MM.1S (cell line): ENCODE data around the gene KRT76.

Experiments
- DNase-seq: peaks from one replicate; pipeline ENCODE4 v3.0.0-alpha.2; 2015
- H2AFZ ChIP-seq: fragments of 300-600 bp; sonication (generic); 2 replicates; pipeline ENCODE4 v1.6.0; 2016; ENCODE audit warnings: antibody characterized with exemption, low read length
- H3F3A ChIP-seq: fragments of 300-600 bp; sonication (generic); 2 replicates; pipeline ENCODE4 v1.6.1; 2016; ENCODE audit warnings: mild to moderate bottlenecking, antibody characterized with exemption, low read length, moderate library complexity, mixed read lengths; ENCODE audit not compliant: insufficient read depth
- H3K27ac ChIP-seq: fragments of 300-600 bp; sonication (generic); 2 replicates; pipeline ENCODE4 v1.5.1; 2016; ENCODE audit warnings: mild to moderate bottlenecking, low read length
- H3K27me3 ChIP-seq: fragments of 300-600 bp; sonication (generic); replicated peaks from 2 replicates; pipeline ENCODE4 v1.6.0; 2016; ENCODE audit warnings: low read length; ENCODE audit not compliant: insufficient read depth
- H3K36me3 ChIP-seq: fragments of 300-600 bp; sonication (generic); replicated peaks from 2 replicates; pipeline ENCODE4 v1.6.1; 2016; ENCODE audit warnings: mild to moderate bottlenecking, low read length, mixed read lengths; ENCODE audit not compliant: insufficient read depth
- H3K4me1 ChIP-seq: fragments of 300-600 bp; sonication (generic); 2 replicates; pipeline ENCODE4 v1.6.1; 2016; ENCODE audit warnings: low read length, mixed read lengths
- H3K4me2 ChIP-seq: fragments of 300-600 bp; sonication (generic); 2 replicates; pipeline ENCODE4 v1.6.0; 2016; ENCODE audit warnings: low read depth, low read length
- H3K4me3 ChIP-seq: fragments of 300-600 bp; sonication (generic); 2 replicates; pipeline ENCODE4 v1.5.1; 2016; ENCODE audit warnings: low read length, mixed read lengths
- H3K79me2 ChIP-seq: fragments of 300-600 bp; sonication (generic); 2 replicates; pipeline ENCODE4 v1.6.1; 2016; ENCODE audit warnings: mixed run types, low read length, mixed read lengths
- H3K9ac ChIP-seq: fragments of 300-600 bp; sonication (generic); 2 replicates; pipeline ENCODE4 v1.6.1; 2016; ENCODE audit warnings: low read length, mixed read lengths
- H3K9me2 ChIP-seq: fragments of 300-600 bp; sonication (generic); replicated peaks from 2 replicates; pipeline ENCODE4 v1.6.1; 2016; ENCODE audit warnings: mild to moderate bottlenecking, low read length, mixed read lengths; ENCODE audit not compliant: insufficient read depth
- H3K9me3 ChIP-seq: fragments of 300-600 bp; sonication (generic); replicated peaks from 2 replicates; pipeline ENCODE4 v1.6.1; 2016; ENCODE audit warnings: mild to moderate bottlenecking, low read length, mixed read lengths; ENCODE audit not compliant: insufficient read depth
- H4K20me1 ChIP-seq: fragments of 300-600 bp; sonication (generic); 2 replicates; pipeline ENCODE4 v1.6.1; 2016; ENCODE audit warnings: mild to moderate bottlenecking, low read length, moderate library complexity, mixed read lengths; ENCODE audit not compliant: insufficient read depth
- EZH2 ChIP-seq: fragments of 300-600 bp; sonication (generic); optimal IDR thresholded peaks from 2 replicates; pipeline ENCODE3; 2017; ENCODE audit warnings: low read depth, mild to moderate bottlenecking, antibody characterized with exemption, low read length, mixed read lengths
- EZH2phosphoT487 ChIP-seq: fragments of 300-600 bp; sonication (generic); IDR thresholded peaks from 2 replicates; pipeline ENCODE4 v1.6.1; 2018; ENCODE audit warnings: antibody characterized with exemption, low read length
- TF ChIP-seq, protein P1 (sequence below): fragments of 300-600 bp; sonication (generic); IDR thresholded peaks from 2 replicates; pipeline ENCODE4 v1.5.1; 2016; ENCODE audit warnings: antibody characterized with exemption, low read length, mixed read lengths

The KRT76 gene

GRCh38 chr12:52741375-52742195 is 35.6 kb downstream of the KRT76 start:
- Histone ChIP-seq H2AFZ (no peak overlapping the region), H4K20me1 (no peaks in the 10 kb centered on the region), H3K4me1 (no peaks in the 10 kb centered on the region), H3K27me3 (peaks cover 16% of the 10 kb centered on the region; the same call in 1 of the 2 replicates), H3K36me3 (no peaks in the 10 kb centered on the region), H3K9me2 (no peaks in the 10 kb centered on the region), H3K4me3 (no peak overlapping the region), H3K79me2 (no peaks in the 10 kb centered on the region), H3K9me3 (no peaks in the 10 kb centered on the region), H3F3A (no peaks in the 10 kb centered on the region), H3K9ac (no peak overlapping the region), H3K4me2 (no peak overlapping the region), H3K27ac (no peak overlapping the region)
- TF ChIP-seq EZH2 (no peak), EZH2phosphoT487 (no peak)
- TF ChIP-seq, protein P1, sequence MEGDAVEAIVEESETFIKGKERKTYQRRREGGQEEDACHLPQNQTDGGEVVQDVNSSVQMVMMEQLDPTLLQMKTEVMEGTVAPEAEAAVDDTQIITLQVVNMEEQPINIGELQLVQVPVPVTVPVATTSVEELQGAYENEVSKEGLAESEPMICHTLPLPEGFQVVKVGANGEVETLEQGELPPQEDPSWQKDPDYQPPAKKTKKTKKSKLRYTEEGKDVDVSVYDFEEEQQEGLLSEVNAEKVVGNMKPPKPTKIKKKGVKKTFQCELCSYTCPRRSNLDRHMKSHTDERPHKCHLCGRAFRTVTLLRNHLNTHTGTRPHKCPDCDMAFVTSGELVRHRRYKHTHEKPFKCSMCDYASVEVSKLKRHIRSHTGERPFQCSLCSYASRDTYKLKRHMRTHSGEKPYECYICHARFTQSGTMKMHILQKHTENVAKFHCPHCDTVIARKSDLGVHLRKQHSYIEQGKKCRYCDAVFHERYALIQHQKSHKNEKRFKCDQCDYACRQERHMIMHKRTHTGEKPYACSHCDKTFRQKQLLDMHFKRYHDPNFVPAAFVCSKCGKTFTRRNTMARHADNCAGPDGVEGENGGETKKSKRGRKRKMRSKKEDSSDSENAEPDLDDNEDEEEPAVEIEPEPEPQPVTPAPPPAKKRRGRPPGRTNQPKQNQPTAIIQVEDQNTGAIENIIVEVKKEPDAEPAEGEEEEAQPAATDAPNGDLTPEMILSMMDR: no peak
- DNase-seq: peak; percentile 74

- DNase-seq: no peak
- H3K9me3 ChIP-seq: no peaks in the 10 kb centered on the region
- TF ChIP-seq EZH2phosphoT487: no peak
- TF ChIP-seq EZH2: no peak
- TF ChIP-seq, protein P1: no peak
- H3K79me2 ChIP-seq: no peaks in the 10 kb centered on the region
- H3K27me3 ChIP-seq: peaks cover 6% of the 10 kb centered on the region; the same call in 1 of the 2 replicates
- no peak overlapping the region for H3K4me3 ChIP-seq
- H3K36me3 ChIP-seq: no peaks in the 10 kb centered on the region
- H3K4me2 ChIP-seq: no peak overlapping the region
- H2AFZ ChIP-seq: no peak overlapping the region
- H3K4me1 ChIP-seq: no peaks in the 10 kb centered on the region
- no peaks in the 10 kb centered on the region for H3K9me2 ChIP-seq
- no peak overlapping the region for H3K9ac ChIP-seq
- no peaks in the 10 kb centered on the region for H4K20me1 ChIP-seq
- H3K27ac ChIP-seq: no peak overlapping the region
- H3F3A ChIP-seq: no peaks in the 10 kb centered on the region
Measured at GRCh38 chr12:52740584-52740983, 36.6 kb downstream of the KRT76 start.

- H3K4me2 ChIP-seq: no peak overlapping the region
- no peak overlapping the region for H3K27ac ChIP-seq
- H3K27me3 ChIP-seq: no peaks in the 10 kb centered on the region; the same call in 1 of the 2 replicates
- no peaks in the 10 kb centered on the region for H3F3A ChIP-seq
- H3K36me3 ChIP-seq: no peaks in the 10 kb centered on the region
- no peak for DNase-seq
- H3K9me3 ChIP-seq: no peaks in the 10 kb centered on the region
- H3K9me2 ChIP-seq: no peaks in the 10 kb centered on the region
- no peaks in the 10 kb centered on the region for H4K20me1 ChIP-seq
- H3K79me2 ChIP-seq: no peaks in the 10 kb centered on the region
- no peak overlapping the region for H2AFZ ChIP-seq
- H3K4me3 ChIP-seq: no peak overlapping the region
- TF ChIP-seq EZH2phosphoT487 (no peak), EZH2 (no peak)
- TF ChIP-seq, protein P1: no peak
- H3K4me1 ChIP-seq: no peaks in the 10 kb centered on the region
- no peak overlapping the region for H3K9ac ChIP-seq
Measured at GRCh38 chr12:52739963-52740362, 37.2 kb downstream of the KRT76 start.
